C1 segment of cervical spinal cord (tissue), 14 donors: ENCODE measurements around the gene ADD3.
"Not testable (repeated sequence)": the region's sequence is repeated elsewhere in the genome, so short reads cannot be mapped to it uniquely, and the experiment has no call there.

Experiments used
- DNase-seq, 14 donors: peaks; one replicate each; lab custom pipeline; 2025; lab: John Stamatoyannopoulos, UW

Gene ADD3

DNA sequence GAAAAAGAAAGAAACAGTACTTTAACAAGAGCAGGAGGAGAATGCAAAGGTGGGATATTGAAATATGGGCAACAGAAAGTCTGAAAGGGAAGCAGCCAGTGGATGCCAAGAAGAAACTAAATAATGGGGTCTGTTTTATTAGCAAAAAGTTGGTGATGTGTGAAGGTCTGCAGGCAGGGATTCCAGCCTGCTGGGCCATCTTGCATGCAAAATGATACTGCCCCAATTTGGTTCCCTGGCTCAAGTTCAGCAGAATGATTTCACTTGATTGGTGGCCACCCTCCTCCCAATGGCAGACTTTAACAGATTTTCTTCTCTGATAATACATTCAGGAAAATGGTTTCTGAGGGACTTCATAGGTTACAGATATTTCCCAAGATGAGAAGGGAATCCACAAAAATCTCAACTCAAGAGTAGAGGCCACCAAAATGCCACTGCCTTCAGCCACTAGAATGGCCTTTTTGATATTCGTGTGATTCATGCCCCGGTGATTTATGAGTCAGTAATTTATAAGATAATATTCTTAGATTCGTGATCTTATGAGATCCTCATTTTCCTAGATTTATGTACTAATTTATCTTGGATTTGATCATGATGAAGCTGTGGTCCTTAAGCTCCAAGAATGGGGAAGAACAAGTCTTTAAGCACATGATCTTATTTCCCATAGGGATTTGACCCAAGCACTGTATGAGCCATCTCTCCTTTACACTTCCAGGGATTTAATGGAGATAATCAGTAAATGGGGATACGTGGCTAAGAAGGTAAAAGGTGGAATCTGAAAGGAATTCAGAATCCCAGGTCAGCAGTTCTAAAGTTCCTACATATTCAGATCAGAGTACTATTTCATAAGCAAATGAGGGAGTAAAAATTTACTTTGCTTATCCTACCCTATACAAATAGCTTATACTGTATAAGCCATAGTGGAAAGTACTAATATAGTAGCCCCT is 32.3 kb upstream of the ADD3 start:
- no peak for DNase-seq

DNA sequence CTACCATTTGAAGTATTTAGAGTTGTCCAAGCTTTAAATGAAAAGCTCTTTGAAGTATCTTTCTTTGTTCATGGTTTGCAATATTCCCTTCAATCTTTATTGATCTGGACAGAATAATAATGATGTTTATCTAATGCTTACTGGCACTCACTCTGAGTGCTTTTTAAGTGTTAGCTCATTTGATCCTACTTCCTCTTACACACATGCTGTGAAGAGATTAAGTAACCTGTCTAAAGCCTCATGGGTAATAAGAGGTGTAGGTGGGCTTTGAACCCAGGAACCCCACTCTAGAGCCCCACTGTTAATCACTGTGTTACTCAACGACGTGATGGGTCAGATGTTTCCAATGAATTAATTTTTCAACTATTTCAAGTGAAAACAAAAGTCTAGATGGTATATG is 31.1 kb upstream of the ADD3 start:
- no peak for DNase-seq

DNA sequence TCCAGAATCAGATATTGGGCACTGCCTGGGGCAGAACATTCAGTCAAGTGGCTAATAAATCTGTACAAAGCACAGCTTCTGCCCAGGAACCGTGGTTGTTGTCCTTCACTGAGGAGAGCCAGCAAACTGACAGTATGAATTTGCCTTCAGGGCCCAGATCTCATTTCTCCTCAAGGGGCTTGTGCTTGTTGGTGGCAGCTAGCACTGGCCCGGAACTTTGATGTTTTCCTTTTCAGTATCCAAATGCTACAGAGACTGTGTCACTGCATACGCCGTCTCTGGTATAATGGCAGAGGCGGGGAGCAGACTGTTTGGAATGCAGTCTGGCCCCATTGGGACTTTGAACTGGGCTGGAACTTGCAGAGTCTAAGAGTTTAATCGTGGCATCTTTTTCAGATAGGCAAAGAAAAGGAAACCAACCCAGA is 30.4 kb upstream of the ADD3 start:
- DNase-seq = no peak

DNA sequence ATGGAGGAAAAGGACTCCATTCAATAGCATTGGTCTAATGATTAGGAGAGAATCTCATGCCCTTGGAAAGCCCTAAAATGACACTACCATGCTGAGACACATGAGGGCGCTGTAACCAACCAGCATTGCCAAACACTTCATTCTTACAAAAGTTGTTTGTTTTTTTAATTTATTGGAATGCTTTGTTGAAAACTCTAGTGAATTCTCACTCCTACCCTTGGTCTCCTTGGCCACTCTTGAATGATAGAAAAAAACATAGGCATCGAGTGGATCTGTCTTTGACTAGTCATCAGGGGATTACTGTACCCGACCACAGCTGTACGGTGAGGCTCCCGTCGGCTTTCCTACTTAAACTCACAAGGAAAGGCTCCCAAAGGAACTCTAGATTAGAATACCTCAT is 29.3 kb upstream of the ADD3 start:
- DNase-seq = peak in 5 of 14 donors; percentile 24 to 43 (median 41)

DNA sequence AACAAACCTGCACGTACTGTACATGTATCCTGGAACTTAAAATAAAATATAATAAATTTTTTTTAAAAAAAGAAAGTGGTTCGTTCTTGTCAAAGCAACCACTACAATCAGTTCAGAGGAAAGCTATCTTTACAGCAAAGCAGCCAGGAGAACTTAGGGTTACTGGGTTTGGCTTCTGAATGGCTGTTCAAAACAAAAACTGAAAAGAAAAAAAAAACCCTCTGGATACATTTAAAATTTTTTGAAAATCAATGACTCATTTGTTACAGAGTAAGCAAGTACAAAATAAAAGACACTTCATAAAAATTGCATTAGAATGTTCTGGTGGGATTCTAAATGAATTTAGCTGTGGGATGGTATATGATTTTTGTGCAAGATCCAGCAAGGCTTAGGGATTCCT is 28.6 kb upstream of the ADD3 start:
- no peak for DNase-seq

DNA sequence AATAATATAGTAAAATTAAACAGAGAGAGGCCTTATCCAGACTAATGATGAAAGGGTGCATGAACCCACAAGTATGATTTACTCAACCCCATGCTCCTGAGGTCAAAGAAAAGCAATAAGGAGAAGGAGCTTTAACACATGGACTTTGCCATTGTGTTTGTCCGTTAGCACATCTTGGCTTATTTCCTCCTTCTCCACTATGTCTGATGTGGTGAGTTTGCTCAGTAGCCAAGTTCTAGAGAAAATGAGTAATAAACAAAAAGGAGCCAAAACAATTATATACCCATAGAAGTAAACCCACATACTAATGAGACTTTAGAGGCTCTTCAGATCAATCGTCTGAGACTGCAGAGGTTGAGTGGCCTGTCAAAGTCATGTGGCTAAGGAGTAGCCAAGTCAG is 26.1 kb upstream of the ADD3 start:
- DNase-seq = no peak

DNA sequence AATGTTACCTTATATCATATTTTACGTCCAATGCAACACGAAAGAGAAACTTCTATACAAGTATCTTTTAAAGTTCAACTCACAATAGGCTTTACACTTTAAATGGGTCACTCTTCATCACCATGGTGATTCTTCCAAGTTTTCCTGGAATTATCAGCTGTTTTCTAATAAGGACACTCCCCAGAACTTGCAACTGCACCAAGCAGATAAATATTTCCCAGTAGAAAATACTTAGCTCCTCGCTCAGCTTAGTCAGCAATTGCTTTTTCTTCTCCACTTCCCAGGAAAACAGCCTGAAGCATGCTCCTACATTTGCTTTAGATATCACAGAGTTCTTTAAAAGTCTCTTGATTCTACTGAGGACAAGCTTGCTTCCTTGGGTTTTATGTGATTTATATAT is 25.7 kb upstream of the ADD3 start:
- no peak for DNase-seq

DNA sequence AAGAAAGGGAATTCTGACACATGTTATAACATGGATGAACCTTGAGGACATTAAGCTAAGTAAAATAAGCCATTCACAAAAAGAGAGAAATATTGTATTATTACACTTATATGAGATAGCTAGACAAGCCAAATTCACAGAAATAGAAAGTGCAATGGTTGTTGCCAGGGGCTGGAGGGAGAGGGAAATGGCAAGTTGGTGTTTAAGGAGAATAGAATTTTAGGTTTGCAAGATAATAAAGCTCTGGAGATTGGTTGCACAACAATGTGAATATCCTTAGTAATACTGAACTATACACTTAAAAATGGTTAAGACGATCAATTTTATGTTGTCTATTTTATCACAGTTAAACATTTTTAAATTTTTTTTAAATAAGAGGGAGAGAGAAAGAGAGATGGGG is 25.0 kb upstream of the ADD3 start:
- no peak for DNase-seq

DNA sequence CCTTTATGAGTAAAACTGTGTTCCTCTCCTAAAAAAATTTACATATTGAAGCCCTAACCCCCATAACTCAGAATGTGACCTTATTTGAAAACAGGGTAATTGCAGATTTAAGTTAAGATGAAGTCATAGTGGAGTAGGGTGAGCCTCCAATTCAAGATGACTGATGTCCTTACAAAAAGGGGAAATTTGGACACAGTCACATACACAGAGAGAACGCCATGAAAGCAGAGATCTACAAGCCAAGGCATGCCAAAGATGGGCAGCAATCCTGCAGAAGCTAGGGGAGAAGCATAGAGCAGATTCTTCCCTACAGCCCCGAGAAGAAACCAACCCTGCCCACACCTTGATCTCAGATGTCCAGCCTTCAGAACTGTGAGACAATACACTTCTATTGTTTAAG is 23.8 kb upstream of the ADD3 start:
- DNase-seq = no peak

DNA sequence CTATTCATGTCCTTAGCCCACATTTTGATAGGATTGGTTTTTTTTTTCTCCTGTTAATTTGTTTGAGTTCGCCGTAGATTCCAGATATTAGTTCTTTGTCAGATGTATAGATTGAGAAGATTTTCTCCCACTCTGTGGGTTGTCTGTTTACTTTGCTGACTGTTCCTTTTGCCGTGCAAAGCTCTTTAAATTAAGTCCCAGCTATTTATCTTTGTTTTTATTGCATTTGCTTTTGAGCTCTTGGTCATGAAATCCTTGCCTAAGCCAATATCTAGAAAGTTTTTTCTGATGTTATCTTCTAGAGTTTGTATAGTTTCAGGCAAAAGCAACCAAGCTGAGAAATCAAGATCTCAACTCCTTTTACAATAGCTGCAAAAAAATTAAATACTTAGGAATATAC is 22.0 kb upstream of the ADD3 start:
- DNase-seq = not testable (repeated sequence)

DNA sequence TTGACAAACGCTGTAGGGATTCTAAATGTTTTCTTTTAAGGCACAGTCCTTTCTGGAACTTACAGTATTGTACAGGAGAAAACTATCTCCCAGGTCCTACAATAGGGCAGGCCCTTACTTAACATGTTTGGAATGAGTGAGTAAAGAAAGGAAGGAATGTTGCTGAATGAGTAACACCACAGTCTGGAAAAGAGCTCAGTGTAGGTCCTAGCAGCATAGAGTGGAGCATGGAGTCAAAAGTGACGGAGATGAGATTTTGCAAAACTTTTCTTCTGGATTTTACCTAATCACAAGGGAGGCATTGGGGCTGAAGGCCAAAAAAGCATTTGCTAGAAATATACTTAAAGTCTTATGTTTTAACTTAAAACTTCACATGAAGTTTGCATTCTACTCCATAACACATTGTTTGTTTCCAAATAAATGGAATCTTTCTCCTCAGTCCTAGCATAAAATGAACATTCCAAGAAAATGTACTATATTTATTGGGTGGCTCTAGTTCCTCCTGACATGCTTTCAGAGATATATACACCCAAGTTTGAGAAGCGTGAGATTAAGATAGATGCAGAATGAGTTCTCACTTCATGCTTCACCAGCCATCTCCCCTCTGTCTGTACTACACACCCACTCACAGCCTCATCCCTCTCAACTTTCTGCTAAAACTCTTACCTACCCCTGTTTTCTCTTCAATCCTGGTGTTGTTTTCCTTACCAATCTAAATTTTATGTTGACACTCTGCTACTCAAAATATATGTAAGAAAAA is 20.2 kb upstream of the ADD3 start:
- DNase-seq = no peak

DNA sequence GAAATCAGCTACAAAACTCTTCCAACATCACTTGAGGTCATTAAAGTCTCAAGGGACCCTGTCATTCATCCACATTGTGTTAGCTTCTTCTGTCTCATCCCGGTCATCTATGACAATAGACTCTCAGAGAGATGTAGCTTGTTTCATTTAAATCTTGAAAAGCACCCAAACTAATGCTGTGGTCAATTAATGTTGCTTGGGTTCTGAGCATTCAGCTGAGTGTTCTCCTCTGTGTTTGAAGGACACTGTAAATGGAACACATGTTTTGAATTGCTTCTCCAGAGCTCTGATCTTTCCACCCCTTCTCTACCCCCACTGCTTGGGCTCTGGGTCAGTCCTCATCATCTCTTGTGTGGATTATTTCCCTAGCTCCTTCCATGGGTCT is 19.6 kb upstream of the ADD3 start:
- no peak for DNase-seq

DNA sequence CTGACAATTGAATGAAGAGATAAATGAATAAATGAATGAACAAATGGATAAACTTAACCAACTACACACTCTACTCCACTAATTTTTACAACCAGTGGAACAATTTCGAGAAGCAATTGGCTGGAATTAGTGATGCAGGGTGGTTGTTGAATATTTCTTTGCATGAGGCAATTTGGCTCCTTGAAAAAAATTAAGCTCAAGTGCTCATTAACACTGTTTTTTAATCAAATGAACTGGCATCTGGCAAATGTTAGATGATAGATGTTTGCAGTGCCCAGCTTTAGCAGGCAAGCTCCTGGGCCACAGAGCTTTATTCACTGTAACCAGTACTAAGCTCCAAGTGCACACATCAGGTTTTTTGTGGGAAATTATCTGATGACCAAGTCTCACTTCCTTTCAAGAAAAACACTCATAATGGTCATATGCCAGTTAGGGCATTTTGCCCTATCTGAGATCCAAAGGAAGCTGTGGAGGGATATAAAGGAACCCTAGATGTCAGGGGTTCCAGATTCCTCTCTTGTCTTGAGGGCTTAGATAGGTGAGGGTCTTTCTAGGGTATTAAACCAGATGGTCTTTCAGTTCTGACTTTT is 16.4 kb upstream of the ADD3 start:
- no peak for DNase-seq

DNA sequence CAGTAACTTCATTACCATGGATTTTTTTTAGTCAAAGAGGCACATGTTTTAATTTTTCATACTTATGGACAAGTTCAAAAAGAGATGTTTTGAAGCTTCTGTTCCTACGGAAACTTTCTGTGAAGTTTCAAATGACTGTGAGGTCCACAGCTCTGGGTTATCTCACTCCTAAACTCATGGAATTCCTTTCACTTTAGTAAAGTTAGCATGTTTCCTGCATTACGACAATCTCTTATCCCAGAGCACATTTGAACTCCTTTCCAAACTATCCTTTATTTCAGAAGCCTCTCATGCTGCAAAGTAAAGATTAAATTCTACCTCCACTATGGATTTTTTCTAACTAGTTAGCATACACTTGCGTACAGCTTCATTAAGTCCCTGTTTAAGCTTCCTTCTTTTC is 15.3 kb upstream of the ADD3 start:
- DNase-seq = no peak

DNA sequence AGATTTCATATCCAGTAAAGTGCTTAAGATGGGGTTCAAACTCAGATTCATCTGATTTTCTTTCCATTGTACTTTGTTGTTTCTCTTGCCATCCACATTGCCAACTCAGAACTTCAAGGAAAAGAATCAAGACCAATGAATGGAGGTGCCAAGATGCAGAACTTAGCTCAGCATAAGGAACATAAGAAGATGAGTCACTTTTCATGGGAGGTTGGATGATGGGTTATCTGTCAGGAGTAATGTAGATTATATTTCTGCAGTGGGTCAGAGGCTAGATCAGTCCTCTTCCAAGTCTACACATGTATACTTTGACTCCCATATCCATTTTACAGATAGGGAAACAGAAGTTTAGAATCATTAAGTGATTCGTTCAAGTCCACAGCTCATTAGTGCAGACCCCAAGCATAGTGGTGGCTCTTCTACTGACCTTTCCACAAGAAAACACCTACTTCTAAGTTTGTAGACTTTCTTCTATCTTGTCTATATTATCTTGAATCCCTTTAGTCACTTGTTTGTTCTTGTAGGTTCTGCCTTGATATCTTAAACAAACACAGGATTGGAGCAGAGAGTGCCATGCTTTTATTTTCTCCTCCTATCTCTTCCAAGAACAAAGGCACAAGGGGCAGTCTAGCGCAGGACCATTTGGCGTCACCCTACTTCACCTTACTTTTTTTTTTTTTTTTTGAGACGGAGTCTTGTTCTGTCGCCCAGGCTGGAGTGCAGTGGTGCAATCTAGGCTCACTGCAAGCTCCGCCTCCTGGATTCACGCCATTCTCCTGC is 14.0 kb upstream of the ADD3 start:
- DNase-seq = no peak

DNA sequence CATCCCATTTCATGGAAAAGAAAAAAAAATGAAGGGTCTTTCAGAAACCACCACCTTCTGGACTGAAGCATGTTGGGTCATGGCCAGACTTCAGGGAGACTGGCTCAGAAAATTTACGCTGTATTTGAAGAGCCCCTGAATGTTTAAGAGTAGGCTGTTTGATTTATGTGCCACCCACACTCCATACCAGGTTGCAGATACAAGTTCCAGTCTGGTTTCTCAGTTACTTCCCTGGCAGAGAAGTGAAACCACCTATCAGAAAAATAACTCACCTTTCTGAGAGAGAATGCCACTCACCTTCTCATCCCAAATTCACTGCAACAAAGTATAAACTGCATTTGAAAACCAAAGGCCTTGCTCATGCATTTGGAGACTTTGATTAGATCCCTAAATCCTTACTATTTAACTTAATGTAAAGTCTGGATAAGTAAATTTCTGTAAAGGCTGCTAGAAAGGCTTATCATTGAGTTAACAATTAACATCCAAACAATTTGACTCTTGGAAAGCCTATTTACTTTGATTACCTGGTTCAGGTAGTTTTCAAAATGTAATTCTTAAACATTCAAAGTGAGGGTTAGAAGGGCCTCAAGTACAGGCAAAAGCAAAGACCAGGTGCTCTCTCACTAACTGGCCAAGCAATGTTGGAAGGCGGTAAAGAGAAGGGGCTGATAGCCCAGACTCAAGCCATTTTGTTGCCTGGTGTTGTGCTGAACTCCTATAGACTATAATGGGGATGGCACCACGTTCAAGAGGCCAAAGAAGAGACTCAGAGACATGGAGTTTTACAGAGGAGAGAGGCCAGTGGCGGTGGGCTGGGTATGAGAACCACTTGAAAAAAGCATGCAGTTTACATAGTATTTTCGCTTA is 12.8 kb upstream of the ADD3 start:
- DNase-seq = no peak

DNA sequence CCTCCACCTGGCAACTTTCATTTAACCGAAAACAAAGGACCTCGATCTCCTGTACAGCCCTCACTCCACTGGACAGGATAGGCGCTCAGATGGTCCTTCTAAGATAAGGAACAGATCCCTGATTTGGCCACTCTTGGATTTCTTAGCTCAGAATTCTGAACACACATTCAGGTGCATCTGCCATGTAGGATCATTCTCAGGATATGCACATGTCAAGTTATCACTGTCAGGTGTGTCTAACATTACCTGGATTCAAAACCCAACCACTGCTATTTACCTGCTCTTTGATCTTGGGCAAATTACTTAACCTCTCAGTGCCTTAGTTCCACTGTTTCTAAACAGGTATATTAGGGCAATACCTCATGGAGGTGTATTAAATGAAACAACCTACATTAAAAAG is 12.2 kb upstream of the ADD3 start:
- DNase-seq = no peak

DNA sequence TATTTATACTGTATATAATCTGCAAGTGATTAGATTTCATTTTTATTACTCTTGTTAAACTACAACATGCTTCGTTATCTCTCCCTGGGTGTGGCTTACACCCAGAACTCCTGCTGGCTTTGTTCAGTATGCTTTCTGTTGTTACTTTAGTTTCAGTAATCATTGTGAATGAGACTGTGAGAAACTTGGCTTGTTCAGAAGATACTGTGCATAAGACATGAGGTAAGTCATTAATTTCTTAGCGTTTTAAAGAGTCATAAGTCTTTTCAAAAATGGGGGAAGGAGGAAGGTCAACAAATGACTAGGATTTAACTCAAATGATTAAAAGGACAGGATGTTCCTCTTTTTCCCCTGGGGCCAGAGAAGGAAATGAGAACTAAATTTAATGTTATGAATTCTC is 11.6 kb upstream of the ADD3 start:
- DNase-seq = no peak

DNA sequence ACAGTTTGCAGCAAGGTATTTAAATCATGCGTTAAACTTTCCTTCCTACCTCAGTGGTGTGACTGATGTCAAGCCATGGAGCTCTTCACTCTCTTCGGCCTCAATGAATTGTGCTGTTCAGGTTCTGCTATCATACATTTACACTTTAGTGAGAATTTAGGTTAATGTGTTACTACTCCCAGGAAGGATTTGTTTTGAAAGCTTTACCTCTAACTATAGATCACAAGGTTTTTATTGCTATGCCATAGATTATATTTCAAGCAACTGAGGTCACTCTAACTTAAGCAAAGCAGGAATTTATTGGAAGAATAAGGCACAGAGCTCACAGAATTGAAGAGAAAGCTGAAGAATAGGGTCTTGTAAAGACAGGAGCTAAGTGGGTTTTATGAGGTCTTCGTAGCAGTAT is 11.0 kb upstream of the ADD3 start:
- no peak for DNase-seq

DNA sequence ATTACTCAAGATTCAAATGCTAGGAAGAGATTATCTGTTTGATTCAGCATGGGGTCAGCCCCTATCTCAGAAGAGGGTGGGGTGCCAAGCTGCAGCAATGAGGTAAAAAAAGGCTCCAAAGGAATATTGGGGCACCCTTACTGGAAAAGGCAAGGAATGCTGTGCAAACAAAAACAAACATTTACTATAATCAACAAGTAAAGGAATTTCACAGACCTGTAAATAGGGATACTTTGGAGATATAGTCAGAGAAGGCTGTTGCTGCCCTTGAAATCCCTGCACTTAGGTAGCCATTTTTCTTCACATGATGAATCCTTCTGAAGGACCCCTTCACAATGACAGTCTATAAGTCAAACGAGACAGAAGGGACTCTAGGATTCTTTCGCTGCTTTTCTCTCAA is 10.6 kb upstream of the ADD3 start:
- DNase-seq = no peak

DNA sequence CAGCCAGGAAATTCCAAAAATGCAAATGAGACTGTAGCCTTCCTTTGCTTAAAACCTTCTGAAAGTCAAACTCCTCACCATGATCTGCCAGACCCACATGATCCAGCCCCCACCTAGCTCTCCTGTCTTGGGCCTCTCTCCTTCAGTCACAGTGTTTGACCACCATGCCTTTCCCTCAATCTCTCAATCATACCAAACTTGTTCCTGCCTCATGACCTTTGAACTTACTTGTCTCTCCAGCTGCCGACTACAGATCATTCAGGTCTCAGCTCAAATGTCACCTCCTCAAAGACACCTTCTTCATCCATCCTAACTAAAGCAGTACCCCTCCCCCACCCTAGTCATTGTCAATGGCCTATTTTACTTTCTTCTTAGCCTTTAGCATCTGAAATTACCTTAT is 9.3 kb upstream of the ADD3 start:
- DNase-seq = no peak
